Activated CD4-positive, alpha-beta T cell treated with anti-CD3 and anti-CD28 coated beads, Interleukin-2, amount 10 ng/mL, durations not matched to agents 24 days and 14 days (primary cell): ENCODE results near the gene NAPEPLD. TPM values are rescaled to one million over a fixed set of nuclear protein-coding genes. Genes with fewer than 3 reads are reported as not detected.

Experiments used
- total RNA-seq: library from RNA; stranded (reverse); gene quantifications from 2 replicates; pipeline ENCODE4 v1.2.3, GENCODE V29; 2022

NAPEPLD gene
- total RNA-seq, 1 donor from 2014 or later: 10.1 TPM

Other genes with a start within 250 kb of the NAPEPLD start
- not detected in 2 replicates for gene LRRC17, start 236.1 kb downstream of the NAPEPLD start, total RNA-seq
- 0.09 and 0.99 TPM in 2 replicates for gene FBXL13, start 74.3 kb downstream of the NAPEPLD start, total RNA-seq
- gene ARMC10, start 74.0 kb downstream of the NAPEPLD start, total RNA-seq: 53.4 and 56.5 TPM in 2 replicates
- 73.1 and 75.9 TPM in 2 replicates for gene PMPCB, start 148.3 kb upstream of the NAPEPLD start, total RNA-seq
- gene DNAJC2, start 195.7 kb upstream of the NAPEPLD start, total RNA-seq: 67.1 and 68.7 TPM in 2 replicates
- gene PSMC2, start 198.5 kb upstream of the NAPEPLD start, total RNA-seq: 227 and 229 TPM in 2 replicates